ENCODE data around the gene KLHL29.

Gene KLHL29

DNA sequence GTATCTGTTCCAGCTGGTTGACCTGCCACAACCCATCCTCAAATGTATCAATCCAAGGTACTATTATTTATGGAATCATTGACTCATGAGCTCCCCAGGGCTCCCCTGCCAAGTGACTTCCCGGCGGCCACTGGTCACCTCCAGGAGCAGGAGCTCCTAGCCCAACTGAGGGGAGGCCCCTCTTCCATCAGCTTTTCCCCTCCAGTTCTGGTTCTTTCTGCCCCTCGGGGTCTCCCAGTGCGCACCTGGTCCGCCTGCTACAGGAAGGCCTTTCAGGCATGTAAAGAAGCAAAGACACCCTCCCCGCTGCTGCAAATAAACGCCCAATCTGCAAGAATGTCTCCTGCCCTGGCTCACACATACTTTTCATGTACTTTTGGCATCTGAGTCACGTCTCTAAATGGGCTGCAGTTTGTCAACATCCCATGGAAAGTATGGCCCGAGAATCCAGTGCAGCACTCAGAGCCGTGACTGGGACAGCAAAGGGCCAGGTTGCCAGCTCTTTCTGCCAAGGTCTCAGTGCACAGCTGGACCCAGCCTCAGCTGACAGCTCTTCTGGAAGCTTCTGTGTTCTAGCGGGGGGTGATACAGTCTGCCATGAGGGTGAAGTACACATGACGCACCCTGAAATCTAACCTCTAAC, 41.4 kb downstream of the KLHL29 start:
- DNase-seq (ENCODE audit: low read depth): no peak
- H3K4me3 ChIP-seq (ENCODE audit: low read depth, low read length): no peak overlapping the region
- no peak for TF ChIP-seq CTCF (IDR thresholded peaks at IDR 0.05; ENCODE audit: low read depth, low read length, missing control alignments)
- in situ Hi-C loops (cut with HindIII; ENCODE audit: low sequenced_read_pairs): no loop called here

- H3K4me3 ChIP-seq (ENCODE audit: low read depth, low read length): no peak overlapping the region
- no peak for DNase-seq (ENCODE audit: low read depth)
- no peak for TF ChIP-seq CTCF (IDR thresholded peaks at IDR 0.05; ENCODE audit: low read depth, low read length, missing control alignments)
- in situ Hi-C loops (cut with HindIII; ENCODE audit: low sequenced_read_pairs): no loop called here
Measured at GRCh38 chr2:23427350-23427749, 42.4 kb downstream of the KLHL29 start.

- TF ChIP-seq CTCF (IDR thresholded peaks at IDR 0.05; ENCODE audit: low read depth, low read length, missing control alignments): no peak
- no peak for DNase-seq (ENCODE audit: low read depth)
- in situ Hi-C loops (cut with HindIII; ENCODE audit: low sequenced_read_pairs): no loop called here
- no peak overlapping the region for H3K4me3 ChIP-seq (ENCODE audit: low read depth, low read length)
Measured at GRCh38 chr2:23427976-23428375, 43.0 kb downstream of the KLHL29 start.

DNA sequence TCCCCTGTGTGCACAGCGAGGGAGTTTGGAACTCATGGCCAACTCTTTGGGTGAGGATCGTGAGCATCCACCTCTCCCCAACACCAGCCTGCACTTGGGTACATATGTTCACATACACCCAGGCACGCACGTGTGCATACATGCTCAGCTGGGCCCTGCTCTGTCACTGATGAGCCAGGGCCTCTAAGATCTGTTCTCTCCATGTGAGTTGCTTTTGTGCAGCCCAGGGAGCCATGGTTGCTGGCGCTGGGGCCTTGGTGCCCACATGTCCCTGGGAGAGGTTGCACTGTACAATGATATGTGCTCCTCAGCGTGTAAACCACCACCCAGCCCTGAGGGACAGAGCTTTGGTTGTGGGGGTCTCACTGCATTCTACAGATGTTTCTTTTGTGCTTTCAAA, 44.1 kb downstream of the KLHL29 start:
- no peak for TF ChIP-seq CTCF (IDR thresholded peaks at IDR 0.05; ENCODE audit: low read depth, low read length, missing control alignments)
- no peak overlapping the region for H3K4me3 ChIP-seq (ENCODE audit: low read depth, low read length)
- in situ Hi-C loops (cut with HindIII; ENCODE audit: low sequenced_read_pairs): no loop called here
- DNase-seq (ENCODE audit: low read depth): no peak

DNA sequence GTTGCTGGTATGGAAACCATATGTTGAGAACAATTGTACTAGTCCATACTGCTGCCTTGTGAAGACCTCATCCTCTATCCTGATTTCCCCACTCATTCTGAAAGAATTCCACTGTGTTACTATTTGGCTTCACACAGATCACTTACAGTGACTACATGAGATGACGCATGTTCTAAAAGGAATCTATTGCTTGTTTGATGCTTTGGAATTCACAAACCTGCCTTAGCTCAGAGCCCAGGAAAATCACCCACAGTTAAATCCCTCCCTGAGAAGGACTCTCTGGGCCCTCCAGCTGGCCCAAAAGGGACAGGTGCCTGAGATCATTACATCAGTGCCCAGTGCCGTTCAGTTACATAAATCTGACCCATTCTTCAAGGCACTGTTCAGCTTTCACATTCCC, 45.3 kb downstream of the KLHL29 start:
- no peak overlapping the region for H3K4me3 ChIP-seq (ENCODE audit: low read depth, low read length)
- in situ Hi-C loops (cut with HindIII; ENCODE audit: low sequenced_read_pairs): no loop called here
- DNase-seq (ENCODE audit: low read depth): no peak
- no peak for TF ChIP-seq CTCF (IDR thresholded peaks at IDR 0.05; ENCODE audit: low read depth, low read length, missing control alignments)

- in situ Hi-C loops (cut with HindIII; ENCODE audit: low sequenced_read_pairs): no loop called here
- no peak for DNase-seq (ENCODE audit: low read depth)
- no peak overlapping the region for H3K4me3 ChIP-seq (ENCODE audit: low read depth, low read length)
- no peak for TF ChIP-seq CTCF (IDR thresholded peaks at IDR 0.05; ENCODE audit: low read depth, low read length, missing control alignments)
Measured at GRCh38 chr2:23432531-23432930, 47.6 kb downstream of the KLHL29 start.
